Keratinocyte (primary cell): ENCODE measurements around the gene COPA. TPM values are rescaled to one million over a fixed set of nuclear protein-coding genes. Genes with fewer than 3 reads are reported as not detected.
A peak's percentile ranks its signal among the peaks of the same experiment; 100 is the strongest.

Experiments
- DNase-seq: peaks from one replicate; pipeline ENCODE4 v3.0.0-alpha.2; 2011; ENCODE audit warnings: low read depth, missing footprints, low spot score
- FAIRE-seq: peaks from 2 replicates; lab custom pipeline; 2011; peaks lifted over from hg19 to GRCh38; lab: Jason Lieb, UNC
- H2AFZ ChIP-seq: 2 replicates; pipeline ENCODE4 v1.6.0; 2012; ENCODE audit warnings: low read length, control low read depth, inconsistent platforms; ENCODE audit not compliant: control insufficient read depth
- H3K27ac ChIP-seq: 2 replicates; pipeline ENCODE4 v1.5.1; 2011; ENCODE audit warnings: low read length; ENCODE audit not compliant: control insufficient read depth, insufficient read depth
- H3K27me3 ChIP-seq: 3 replicates; pipeline ENCODE4 v1.6.0; 2011; ENCODE audit warnings: low read length; ENCODE audit not compliant: control insufficient read depth, insufficient read depth; ENCODE audit errors: extremely low read depth
- H3K36me3 ChIP-seq, 2 experiments: 2 replicates in 1 of 2; 3 replicates in 1 of 2; pipeline ENCODE4 v1.5.1; 2011; ENCODE audit warnings: low read length in 2 of 2, mild to moderate bottlenecking in 1 of 2; ENCODE audit not compliant: control insufficient read depth in 2 of 2, insufficient read depth in 2 of 2; ENCODE audit errors: extremely low read depth in 1 of 2
- H3K4me1 ChIP-seq: 3 replicates; pipeline ENCODE4 v1.5.1; 2011; ENCODE audit warnings: low read length; ENCODE audit not compliant: control insufficient read depth, insufficient read depth; ENCODE audit errors: extremely low read depth
- H3K4me2 ChIP-seq: 3 replicates; pipeline ENCODE4 v1.6.0; 2011; ENCODE audit warnings: low read depth, low read length; ENCODE audit not compliant: control insufficient read depth, insufficient read depth; ENCODE audit errors: extremely low read depth
- H3K4me3 ChIP-seq, 3 experiments: fragments of 200-600 bp in 1 of 3; sonication (generic) in 1 of 3; 2 replicates in 2 of 3; 3 replicates in 1 of 3; pipeline ENCODE4 v1.5.1; 2011 to 2016; ENCODE audit warnings: low read length in 3 of 3, mild to moderate bottlenecking in 3 of 3, control low read depth in 2 of 3, inconsistent platforms in 1 of 3, low read depth in 1 of 3, mixed read lengths in 1 of 3, mixed run types in 1 of 3, moderate library complexity in 1 of 3; ENCODE audit not compliant: control insufficient read depth in 2 of 3, insufficient read depth in 2 of 3; ENCODE audit errors: extremely low read depth in 1 of 3
- H3K79me2 ChIP-seq: 2 replicates; pipeline ENCODE4 v1.6.0; 2012; ENCODE audit warnings: low read length; ENCODE audit not compliant: control insufficient read depth, insufficient read depth
- H3K9ac ChIP-seq: 3 replicates; pipeline ENCODE4 v1.6.0; 2011; ENCODE audit warnings: low read length; ENCODE audit not compliant: control insufficient read depth, insufficient read depth; ENCODE audit errors: extremely low read depth
- H3K9me1 ChIP-seq: 3 replicates; pipeline ENCODE4 v1.6.0; 2011; ENCODE audit warnings: low read length; ENCODE audit not compliant: control insufficient read depth, insufficient read depth; ENCODE audit errors: extremely low read depth
- H3K9me3 ChIP-seq: 2 replicates; pipeline ENCODE4 v1.5.1; 2012; ENCODE audit warnings: low read depth, low read length; ENCODE audit not compliant: control insufficient read depth
- H4K20me1 ChIP-seq: 3 replicates; pipeline ENCODE4 v1.6.0; 2011; ENCODE audit warnings: low read length; ENCODE audit not compliant: control insufficient read depth, insufficient read depth; ENCODE audit errors: extremely low read depth
- CTCF ChIP-seq, 3 experiments: IDR thresholded peaks in 1 of 3; conservative IDR thresholded peaks in 1 of 3; optimal IDR thresholded peaks in 1 of 3; 2 replicates in 2 of 3; 3 replicates in 1 of 3; pipeline versions ENCODE3 to v1.5.1; 2011; ENCODE audit warnings: low read length in 3 of 3, mild to moderate bottlenecking in 3 of 3, moderate library complexity in 2 of 3, control low read depth in 1 of 3, inconsistent platforms in 1 of 3; ENCODE audit not compliant: insufficient read depth in 2 of 3; ENCODE audit errors: extremely low read depth in 1 of 3
- EZH2 ChIP-seq: IDR thresholded peaks from one replicate; pipeline ENCODE4 v1.6.1; 2012; ENCODE audit warnings: inconsistent platforms, mild to moderate bottlenecking, low read length, moderate library complexity
- dilution Hi-C: fragments of 300-500 bp; cut with MboI; formaldehyde crosslinking; loops from one replicate; pipeline ENCODE4 v1.7.0; 2020; ENCODE audit warnings: low sequenced_read_pairs; ENCODE audit not compliant: extremely low pct_ligation_motif_present
- polyA plus RNA-seq, 5 experiments: library from polyadenylated mRNA; depleted of rRNA in 3 of 5; stranded (reverse) in 3 of 5; stranded (forward) in 1 of 5; unstranded in 1 of 5; fragments of >200 nt; gene quantifications; 1 replicate in 1 of 5; 2 replicates in 3 of 5; 3 replicates in 1 of 5; pipeline versions ENCODE4 v1.2.1 to v1.2.3, GENCODE V29; 2011 to 2012; ENCODE audit warnings: missing spikeins in 2 of 5, low read depth in 1 of 5, low replicate concordance in 1 of 5

COPA gene
- polyA plus RNA-seq, 1 donor (not counting 4 experiments of a cell fraction or from before 2014, with no cell fraction given): 169 TPM

- H3K4me1 ChIP-seq: no peaks in the 10 kb centered on the region
- H3K9me1 ChIP-seq: no peaks in the 10 kb centered on the region
- H3K27me3 ChIP-seq: no peaks in the 10 kb centered on the region
- H3K27ac ChIP-seq: peak overlapping the region; percentile 86
- H3K4me3 ChIP-seq: peak overlapping the region; percentile 86 to 95 (median 94)
- no peaks in the 10 kb centered on the region for H4K20me1 ChIP-seq
- peak overlapping the region; percentile 92 for H2AFZ ChIP-seq
- no peak for FAIRE-seq
- peak overlapping the region; percentile 80 for H3K4me2 ChIP-seq
- H3K79me2 ChIP-seq: peaks cover 17% of the 10 kb centered on the region
- H3K36me3 ChIP-seq: peaks cover 21 to 27% of the 10 kb centered on the region in 2 experiments
- peak overlapping the region; percentile 94 for H3K9ac ChIP-seq
- TF ChIP-seq EZH2 (no peak), CTCF (optimal IDR thresholded peaks at IDR 0.05 in 1 of 3, IDR thresholded peaks at IDR 0.05 in 1 of 3, conservative IDR thresholded peaks at IDR 0.05 in 1 of 3; ENCODE audit: extremely low read depth in 1 of 3, insufficient read depth in 2 of 3, low read length in 3 of 3) (no peak)
- dilution Hi-C loops: no loop called here
- H3K9me3 ChIP-seq: no peaks in the 10 kb centered on the region
- DNase-seq: no peak
Observed at GRCh38 chr1:160284220-160284781, 58.7 kb downstream of the COPA start.

- no peak overlapping the region for H3K4me3 ChIP-seq
- H3K9me1 ChIP-seq: no peaks in the 10 kb centered on the region
- H3K4me2 ChIP-seq: no peak overlapping the region
- H3K9ac ChIP-seq: no peak overlapping the region
- no peaks in the 10 kb centered on the region for H4K20me1 ChIP-seq
- no peak overlapping the region for H2AFZ ChIP-seq
- H3K79me2 ChIP-seq: peaks cover 17% of the 10 kb centered on the region
- no peaks in the 10 kb centered on the region for H3K4me1 ChIP-seq
- FAIRE-seq: no peak
- H3K27me3 ChIP-seq: no peaks in the 10 kb centered on the region
- H3K9me3 ChIP-seq: no peaks in the 10 kb centered on the region
- TF ChIP-seq EZH2 (no peak), CTCF (optimal IDR thresholded peaks at IDR 0.05 in 1 of 3, IDR thresholded peaks at IDR 0.05 in 1 of 3, conservative IDR thresholded peaks at IDR 0.05 in 1 of 3; ENCODE audit: extremely low read depth in 1 of 3, insufficient read depth in 2 of 3, low read length in 3 of 3) (no peak)
- DNase-seq: no peak
- peaks cover 30 to 36% of the 10 kb centered on the region in 2 experiments for H3K36me3 ChIP-seq
- H3K27ac ChIP-seq: no peak overlapping the region
- dilution Hi-C loops: no loop called here
Observed at GRCh38 chr1:160282807-160283206, 60.2 kb downstream of the COPA start.
